ENCODE measurements around the gene PON3.

The PON3 gene

DNA sequence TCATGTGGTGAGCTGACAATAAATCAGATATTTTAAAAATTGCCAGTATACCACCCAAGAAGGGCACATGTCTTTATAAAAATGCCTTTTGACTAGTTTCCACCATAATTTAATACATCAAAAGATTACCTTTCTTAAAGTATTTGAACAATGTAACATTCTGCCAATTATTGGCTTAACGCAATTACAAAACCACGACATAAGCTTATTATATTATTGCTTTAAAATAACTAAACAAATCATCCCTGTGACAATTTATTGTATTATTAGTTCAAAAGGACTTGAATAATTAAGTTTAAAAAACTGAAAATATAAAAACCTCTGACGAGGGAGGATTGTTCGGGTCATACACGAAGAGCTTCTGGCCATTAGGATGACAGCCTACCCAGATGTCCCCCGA lies 9.6 kb upstream of the PON3 start:
- H3K27ac ChIP-seq (ENCODE audit: poor library complexity, severe bottlenecking) = no peak overlapping the region
- ATAC-seq (ENCODE audit: low read depth) (no peak), DNase-seq (ENCODE audit: low spot score) (no peak)
- H3K27me3 ChIP-seq (ENCODE audit: insufficient read depth, poor library complexity, severe bottlenecking) = no peaks in the 10 kb centered on the region
- no peaks in the 10 kb centered on the region for H3K4me1 ChIP-seq (ENCODE audit: insufficient read depth, poor library complexity, severe bottlenecking)
- no peaks in the 10 kb centered on the region for H3K9me3 ChIP-seq (ENCODE audit: severe bottlenecking)
- H3K4me3 ChIP-seq (ENCODE audit: severe bottlenecking) = no peak overlapping the region
- TF ChIP-seq, protein P1, sequence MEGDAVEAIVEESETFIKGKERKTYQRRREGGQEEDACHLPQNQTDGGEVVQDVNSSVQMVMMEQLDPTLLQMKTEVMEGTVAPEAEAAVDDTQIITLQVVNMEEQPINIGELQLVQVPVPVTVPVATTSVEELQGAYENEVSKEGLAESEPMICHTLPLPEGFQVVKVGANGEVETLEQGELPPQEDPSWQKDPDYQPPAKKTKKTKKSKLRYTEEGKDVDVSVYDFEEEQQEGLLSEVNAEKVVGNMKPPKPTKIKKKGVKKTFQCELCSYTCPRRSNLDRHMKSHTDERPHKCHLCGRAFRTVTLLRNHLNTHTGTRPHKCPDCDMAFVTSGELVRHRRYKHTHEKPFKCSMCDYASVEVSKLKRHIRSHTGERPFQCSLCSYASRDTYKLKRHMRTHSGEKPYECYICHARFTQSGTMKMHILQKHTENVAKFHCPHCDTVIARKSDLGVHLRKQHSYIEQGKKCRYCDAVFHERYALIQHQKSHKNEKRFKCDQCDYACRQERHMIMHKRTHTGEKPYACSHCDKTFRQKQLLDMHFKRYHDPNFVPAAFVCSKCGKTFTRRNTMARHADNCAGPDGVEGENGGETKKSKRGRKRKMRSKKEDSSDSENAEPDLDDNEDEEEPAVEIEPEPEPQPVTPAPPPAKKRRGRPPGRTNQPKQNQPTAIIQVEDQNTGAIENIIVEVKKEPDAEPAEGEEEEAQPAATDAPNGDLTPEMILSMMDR (IDR thresholded peaks at IDR 0.05; ENCODE audit: poor library complexity, severe bottlenecking) = no peak
- H3K36me3 ChIP-seq (ENCODE audit: low read depth) = peaks cover 30% of the 10 kb centered on the region

DNA sequence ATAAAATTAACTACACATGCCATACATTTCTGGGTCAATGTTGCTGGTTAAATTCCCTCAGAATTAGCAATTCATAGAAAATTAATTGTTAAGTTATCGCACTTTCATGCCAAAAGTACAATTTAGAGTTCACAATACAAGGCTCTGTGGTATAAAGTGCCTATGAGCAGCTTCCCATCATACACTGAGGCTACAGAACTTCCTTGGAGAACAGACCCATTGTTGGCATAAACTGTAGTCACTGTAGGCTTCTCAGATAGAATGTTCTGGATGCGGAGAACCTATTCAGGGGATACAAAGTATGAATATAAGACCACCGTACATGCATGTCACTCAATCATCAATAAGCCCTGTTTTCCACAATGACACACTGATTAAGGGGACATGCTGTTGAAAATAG lies 9.0 kb upstream of the PON3 start:
- TF ChIP-seq, protein P1 (IDR thresholded peaks at IDR 0.05; ENCODE audit: poor library complexity, severe bottlenecking) = no peak
- no peak overlapping the region for H3K27ac ChIP-seq (ENCODE audit: poor library complexity, severe bottlenecking)
- no peaks in the 10 kb centered on the region for H3K9me3 ChIP-seq (ENCODE audit: severe bottlenecking)
- peaks cover 27% of the 10 kb centered on the region for H3K36me3 ChIP-seq (ENCODE audit: low read depth)
- no peaks in the 10 kb centered on the region for H3K4me1 ChIP-seq (ENCODE audit: insufficient read depth, poor library complexity, severe bottlenecking)
- no peak for ATAC-seq (ENCODE audit: low read depth)
- no peak overlapping the region for H3K4me3 ChIP-seq (ENCODE audit: severe bottlenecking)
- H3K27me3 ChIP-seq (ENCODE audit: insufficient read depth, poor library complexity, severe bottlenecking) = no peaks in the 10 kb centered on the region
- DNase-seq (ENCODE audit: low spot score) = no peak

DNA sequence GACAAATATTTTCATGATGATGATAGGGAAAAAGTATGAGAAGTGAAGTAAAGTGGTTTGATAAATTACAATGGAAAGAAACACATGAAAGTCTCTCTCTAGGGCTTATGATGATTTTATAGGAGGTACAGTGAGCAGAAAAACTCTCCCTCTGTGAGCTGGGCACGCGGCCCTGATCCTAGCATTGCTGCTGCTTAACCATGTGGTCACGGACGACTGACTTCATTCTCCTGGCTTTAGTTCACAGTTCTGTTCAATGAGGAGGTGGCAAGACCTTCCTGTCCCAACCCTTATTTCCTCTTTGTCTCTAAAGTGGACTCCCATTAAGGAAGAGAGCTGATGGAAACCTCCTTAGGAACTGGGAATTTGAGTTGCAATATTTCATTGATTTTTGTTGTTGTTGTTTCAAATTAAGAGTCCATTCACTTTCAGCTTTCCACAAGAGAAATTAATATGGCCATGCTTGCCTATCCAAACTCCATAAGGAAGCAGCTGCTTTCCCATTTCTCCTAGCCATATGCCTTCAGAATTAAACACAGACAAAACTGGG lies 8.2 kb upstream of the PON3 start:
- H3K4me1 ChIP-seq (ENCODE audit: insufficient read depth, poor library complexity, severe bottlenecking) = no peaks in the 10 kb centered on the region
- no peaks in the 10 kb centered on the region for H3K9me3 ChIP-seq (ENCODE audit: severe bottlenecking)
- TF ChIP-seq, protein P1 (IDR thresholded peaks at IDR 0.05; ENCODE audit: poor library complexity, severe bottlenecking) = no peak
- no peak overlapping the region for H3K27ac ChIP-seq (ENCODE audit: poor library complexity, severe bottlenecking)
- no peak for DNase-seq (ENCODE audit: low spot score)
- ATAC-seq (ENCODE audit: low read depth) = no peak
- no peaks in the 10 kb centered on the region for H3K27me3 ChIP-seq (ENCODE audit: insufficient read depth, poor library complexity, severe bottlenecking)
- peaks cover 22% of the 10 kb centered on the region; the same call in 1 of the 2 replicates for H3K36me3 ChIP-seq (ENCODE audit: low read depth)
- no peak overlapping the region for H3K4me3 ChIP-seq (ENCODE audit: severe bottlenecking)

DNA sequence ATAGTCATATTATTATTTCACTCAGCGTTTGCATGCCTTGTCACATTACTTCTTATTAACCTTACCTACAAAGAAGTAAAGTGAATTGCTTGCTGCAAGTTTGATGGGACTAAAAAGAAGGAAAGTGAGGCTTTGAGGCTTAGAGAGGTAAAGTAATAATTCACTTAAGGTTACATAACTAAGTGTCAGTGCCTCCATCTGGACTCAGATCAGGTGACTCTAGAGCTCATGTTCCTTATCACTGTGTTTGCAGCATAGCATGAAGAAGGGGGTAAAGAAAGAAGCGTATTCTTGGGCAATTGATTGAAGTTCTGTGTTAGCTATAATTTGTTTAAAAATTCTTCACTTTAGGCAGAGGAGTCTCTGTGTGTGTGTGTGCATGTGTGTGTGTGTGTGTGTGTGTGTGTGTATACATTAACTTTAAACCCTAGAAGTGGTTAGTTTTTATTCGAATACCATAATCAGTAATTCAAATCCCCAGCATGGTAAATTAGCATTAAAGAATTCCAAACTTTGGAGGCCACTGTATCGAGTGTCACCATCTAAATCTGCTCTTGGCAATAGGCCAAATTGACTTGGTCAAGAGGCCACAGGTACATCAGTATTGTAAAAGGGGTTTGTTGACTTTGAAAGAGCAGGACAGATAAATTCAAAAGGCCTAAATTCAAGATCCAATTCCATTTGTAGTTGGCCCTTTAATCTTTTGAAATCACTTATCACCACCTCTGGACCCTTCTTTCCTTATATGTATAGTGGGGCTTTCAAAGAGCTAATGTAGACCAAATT lies 2.2 kb upstream of the PON3 start:
- H3K4me3 ChIP-seq (ENCODE audit: severe bottlenecking) = no peak overlapping the region
- H3K27ac ChIP-seq (ENCODE audit: poor library complexity, severe bottlenecking) = no peak overlapping the region
- peaks cover 6% of the 10 kb centered on the region for H3K27me3 ChIP-seq (ENCODE audit: insufficient read depth, poor library complexity, severe bottlenecking)
- H3K36me3 ChIP-seq (ENCODE audit: low read depth) = no peaks in the 10 kb centered on the region
- TF ChIP-seq, protein P1 (IDR thresholded peaks at IDR 0.05; ENCODE audit: poor library complexity, severe bottlenecking) = no peak
- H3K4me1 ChIP-seq (ENCODE audit: insufficient read depth, poor library complexity, severe bottlenecking) = no peaks in the 10 kb centered on the region
- no peaks in the 10 kb centered on the region for H3K9me3 ChIP-seq (ENCODE audit: severe bottlenecking)
- DNase-seq (ENCODE audit: low spot score) (no peak), ATAC-seq (ENCODE audit: low read depth) (no peak)

DNA sequence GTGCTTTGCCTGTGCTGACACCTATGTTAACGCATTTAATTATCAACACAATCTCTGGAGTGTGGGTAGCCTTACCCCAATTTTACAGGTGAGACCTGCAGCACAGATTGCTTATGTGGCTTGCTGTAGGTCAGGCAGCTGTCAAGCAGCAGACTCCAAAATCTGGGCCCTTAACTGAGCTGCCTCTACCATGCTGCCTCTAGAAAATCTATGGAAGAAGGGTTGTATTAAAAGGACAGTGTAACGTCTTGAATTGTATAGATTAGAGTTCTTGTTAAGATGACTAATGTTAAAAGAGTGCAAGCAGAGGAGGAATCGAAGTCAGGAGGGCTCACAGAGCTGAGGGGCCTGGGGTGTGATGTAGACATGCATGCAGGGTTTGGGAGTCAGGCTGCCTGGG lies 1.2 kb upstream of the PON3 start:
- Histone ChIP-seq H3K27me3 (ENCODE audit: insufficient read depth, poor library complexity, severe bottlenecking) (peaks cover 6% of the 10 kb centered on the region), H3K4me3 (ENCODE audit: severe bottlenecking) (no peak overlapping the region), H3K4me1 (ENCODE audit: insufficient read depth, poor library complexity, severe bottlenecking) (no peaks in the 10 kb centered on the region), H3K36me3 (ENCODE audit: low read depth) (no peaks in the 10 kb centered on the region), H3K9me3 (ENCODE audit: severe bottlenecking) (no peaks in the 10 kb centered on the region), H3K27ac (ENCODE audit: poor library complexity, severe bottlenecking) (no peak overlapping the region)
- ATAC-seq (ENCODE audit: low read depth) = no peak
- TF ChIP-seq, protein P1 (IDR thresholded peaks at IDR 0.05; ENCODE audit: poor library complexity, severe bottlenecking) = no peak
- DNase-seq (ENCODE audit: low spot score) = no peak

Measured in RWPE2 (cell line).